ENCODE data around the gene SEC24D.

The SEC24D gene

GRCh38 chr4:118872181-118872580 lies 36.3 kb upstream of the SEC24D start:
- no peak for TF ChIP-seq CTCF (conservative IDR thresholded peaks at IDR 0.05)

GRCh38 chr4:118869808-118870342 lies 33.9 kb upstream of the SEC24D start:
- TF ChIP-seq CTCF (conservative IDR thresholded peaks at IDR 0.05): no peak
- H3K27ac ChIP-seq: no peak overlapping the region

More at GRCh38 chr4:118872181-118872580, 36.3 kb upstream of the SEC24D start:
- no peak overlapping the region for H3K27ac ChIP-seq

- no peak for TF ChIP-seq CTCF (conservative IDR thresholded peaks at IDR 0.05)
- no peak overlapping the region for H3K27ac ChIP-seq
Observed at GRCh38 chr4:118867311-118868067, 31.6 kb upstream of the SEC24D start.

DNA sequence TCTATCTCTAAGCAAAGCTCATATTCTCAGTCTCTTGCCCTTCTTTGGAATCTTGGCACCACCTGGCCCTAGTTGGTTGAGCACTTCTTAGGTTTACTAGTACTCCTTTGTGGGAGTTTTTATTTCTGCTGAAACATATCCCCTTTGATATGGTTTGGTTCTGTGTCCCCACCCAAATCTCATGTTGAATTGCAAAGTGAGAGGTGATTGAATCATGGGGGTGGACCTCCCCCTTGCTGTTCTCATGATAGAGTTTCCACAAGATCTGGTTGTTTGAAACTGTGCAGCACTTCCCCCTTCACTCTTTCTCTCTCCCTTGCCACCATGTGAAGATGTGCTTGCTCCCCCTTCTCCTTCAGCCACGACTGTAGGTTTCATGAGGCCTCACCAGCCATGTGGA lies 30.5 kb upstream of the SEC24D start:
- H3K27ac ChIP-seq: no peak overlapping the region
- TF ChIP-seq CTCF (conservative IDR thresholded peaks at IDR 0.05): no peak

DNA sequence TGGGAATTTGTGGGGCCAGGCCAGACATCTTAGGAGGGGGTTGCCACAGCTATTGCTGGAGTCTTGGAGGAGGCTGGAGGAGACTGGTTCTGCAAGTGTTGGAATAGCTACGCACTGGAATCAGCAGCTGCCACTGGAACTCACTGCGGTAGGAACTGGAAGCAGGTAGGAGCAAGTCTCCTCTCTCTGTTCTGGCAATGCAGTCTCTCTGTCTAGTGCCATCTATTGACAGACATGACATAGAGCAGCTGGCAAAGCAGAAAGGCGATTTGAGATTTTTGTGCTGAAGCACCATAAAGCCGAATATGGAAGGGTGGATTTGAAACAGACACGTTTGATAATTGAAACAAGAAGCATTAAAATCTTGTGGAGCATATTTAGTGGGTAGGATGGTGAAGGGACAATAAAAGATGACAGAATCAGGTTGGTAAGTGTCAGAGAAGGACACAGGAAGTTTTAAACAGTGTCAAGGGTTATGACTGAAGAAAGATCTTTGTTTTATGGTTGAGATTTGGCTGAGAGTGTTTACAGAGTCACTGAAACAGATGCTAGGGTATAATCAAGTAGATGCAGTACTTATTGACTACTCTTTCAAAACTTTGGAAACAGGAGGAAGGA lies 29.3 kb upstream of the SEC24D start:
- TF ChIP-seq CTCF (conservative IDR thresholded peaks at IDR 0.05): peak; percentile 92

DNA sequence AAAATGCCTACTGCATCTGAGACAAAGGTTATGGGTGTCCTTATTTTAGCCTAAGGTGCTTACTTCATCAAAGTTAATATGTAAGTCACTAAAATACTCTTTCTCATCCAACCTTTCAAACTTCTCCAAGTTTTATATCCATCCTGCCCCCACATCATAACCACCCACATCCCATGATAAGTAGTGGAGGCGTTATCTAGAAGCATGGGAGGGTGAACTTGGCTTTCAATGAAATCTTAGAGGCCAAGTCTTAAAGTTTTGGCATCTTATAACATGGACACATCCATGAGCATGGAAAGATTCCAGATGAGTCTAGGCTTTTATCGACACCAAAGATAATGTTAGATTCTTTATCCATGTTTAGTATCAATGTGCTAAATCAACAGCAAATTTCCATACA lies 22.9 kb upstream of the SEC24D start:
- no peak for TF ChIP-seq CTCF (conservative IDR thresholded peaks at IDR 0.05)
- H3K27ac ChIP-seq: no peak overlapping the region

More for the DNA sequence above, 29.3 kb upstream of the SEC24D start:
- peak overlapping the region; percentile 44 for H3K27ac ChIP-seq

DNA sequence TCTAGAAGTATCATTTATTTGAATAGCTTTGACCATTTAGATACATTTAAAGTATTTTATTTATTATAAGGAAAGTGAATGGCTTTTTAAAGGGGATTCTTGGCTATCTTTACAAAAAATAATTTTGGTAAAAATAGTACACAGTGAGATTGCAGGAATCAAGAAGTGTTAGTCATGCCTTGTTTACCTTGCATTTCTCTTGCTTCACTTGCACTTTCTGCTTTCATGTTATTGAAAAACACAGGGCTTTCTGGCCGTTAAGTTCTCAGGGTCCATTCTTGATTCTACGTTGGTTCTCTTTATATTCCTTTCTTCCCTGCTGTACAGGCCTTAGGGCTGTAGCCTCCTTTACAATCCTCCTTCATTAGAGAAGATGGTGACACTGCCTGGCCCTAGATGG lies 21.8 kb upstream of the SEC24D start:
- H3K27ac ChIP-seq: no peak overlapping the region
- TF ChIP-seq CTCF (conservative IDR thresholded peaks at IDR 0.05): no peak
